ENCODE measurements around the gene PORCN. TPM values are rescaled to one million over a fixed set of nuclear protein-coding genes. Genes with fewer than 3 reads are reported as not detected.

PORCN gene
- total and polyA plus RNA-seq, 7 donors: 4.8 to 12.2 (median 8.6) TPM

GRCh38 chrX:48476919-48477318 lies 31.9 kb upstream of the PORCN start:
- intact Hi-C loops (cut with DNase I): loop anchor here in 1 of 2 donors (10.0 kb wide), 1 partner anchor 402 kb away; the partner anchor contains the start of gene ZNF630
- no peaks in the 10 kb centered on the region for H3K27me3 ChIP-seq (ENCODE audit: insufficient read depth in 3 of 3, low read length in 2 of 3)
- ATAC-seq (no peak), DNase-seq (no peak)
- H3K27ac ChIP-seq: peak overlapping the region; percentile 72
- no peaks in the 10 kb centered on the region for H3K4me1 ChIP-seq
- peaks cover 0 to 9% of the 10 kb centered on the region in 2 donors for H3K36me3 ChIP-seq (ENCODE audit: insufficient read depth in 1 of 2, low read depth in 1 of 2)
- WGBS, 3 donors: 61 to 83% (median 68%) methylated on average over 4 of the region's 4 CpGs
- H3K4me3 ChIP-seq: peak overlapping the region; percentile 70
- H3K9me3 ChIP-seq: no peaks in the 10 kb centered on the region
- TF ChIP-seq CTCF (IDR thresholded peaks at IDR 0.05): no peak

DNA sequence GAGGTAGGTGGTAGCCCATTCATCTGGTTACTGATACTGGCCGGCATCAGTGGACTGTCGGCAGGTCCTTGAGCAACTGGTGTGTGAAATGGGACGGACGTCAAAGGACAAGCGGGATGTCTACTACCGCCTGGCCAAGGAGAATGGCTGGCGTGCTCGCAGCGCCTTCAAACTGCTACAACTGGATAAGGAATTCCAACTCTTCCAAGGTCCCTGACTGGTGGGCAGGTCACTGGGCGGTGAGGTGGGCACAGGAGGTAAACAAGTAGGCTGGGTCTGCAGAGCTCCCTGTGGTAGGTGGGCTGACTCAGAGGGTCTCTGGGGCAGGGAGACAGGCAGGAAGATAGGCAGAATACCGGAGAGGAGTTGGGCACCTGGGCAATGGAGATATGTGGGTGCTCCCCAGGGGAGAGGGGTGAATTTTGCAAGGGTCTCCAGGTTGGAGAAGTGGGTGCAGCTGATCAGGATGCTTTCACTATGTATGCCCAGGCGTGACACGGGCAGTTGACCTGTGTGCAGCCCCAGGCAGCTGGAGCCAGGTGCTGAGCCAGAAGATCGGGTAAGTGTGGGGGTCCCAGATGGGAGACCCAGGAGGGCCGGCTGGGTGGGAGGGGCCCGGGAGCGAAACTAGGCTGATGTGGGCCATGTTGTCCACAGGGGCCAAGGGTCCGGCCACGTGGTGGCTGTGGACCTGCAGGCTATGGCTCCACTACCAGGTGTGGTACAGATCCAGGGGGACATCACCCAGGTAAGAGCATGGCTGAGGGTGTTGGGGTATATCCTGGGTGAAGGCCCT lies 30.6 kb upstream of the PORCN start:
- no peak for TF ChIP-seq CTCF (IDR thresholded peaks at IDR 0.05)
- H3K4me1 ChIP-seq: no peaks in the 10 kb centered on the region
- 90 to 95% (median 92%) methylated on average over 16 to 19 of the region's 19 CpGs for WGBS, 3 donors
- peaks cover 0 to 21% of the 10 kb centered on the region in 2 donors for H3K36me3 ChIP-seq (ENCODE audit: insufficient read depth in 1 of 2, low read depth in 1 of 2)
- no peak for ATAC-seq
- intact Hi-C loops (cut with DNase I): loop anchor here in 1 of 2 donors (10.0 kb wide), 1 partner anchor 403 kb away; the partner anchor contains the start of gene ZNF630
- H3K27me3 ChIP-seq (ENCODE audit: insufficient read depth in 3 of 3, low read length in 2 of 3): no peaks in the 10 kb centered on the region
- H3K9me3 ChIP-seq: no peaks in the 10 kb centered on the region
- H3K4me3 ChIP-seq: no peak overlapping the region
- no peak overlapping the region for H3K27ac ChIP-seq
- no peak for DNase-seq

DNA sequence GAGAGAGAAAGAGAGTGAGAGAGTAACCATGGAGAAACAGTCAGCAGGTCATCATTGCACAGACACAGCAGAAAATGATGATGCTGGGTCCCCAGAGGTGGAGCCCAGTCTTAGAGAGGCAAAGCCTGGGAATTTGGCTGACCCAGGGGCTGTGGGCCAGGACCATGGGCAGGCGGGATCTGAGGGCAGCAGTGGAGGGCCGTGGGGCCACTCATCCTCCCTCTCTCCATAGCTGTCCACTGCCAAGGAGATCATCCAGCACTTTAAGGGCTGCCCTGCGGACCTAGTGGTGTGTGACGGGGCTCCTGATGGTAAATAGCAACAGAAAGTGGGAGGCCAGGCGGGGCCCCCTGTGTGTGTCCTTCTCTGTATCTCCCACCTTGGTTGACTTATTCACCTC lies 30.0 kb upstream of the PORCN start:
- TF ChIP-seq CTCF (IDR thresholded peaks at IDR 0.05): no peak
- Histone ChIP-seq H3K4me3 (no peak overlapping the region), H3K4me1 (no peaks in the 10 kb centered on the region), H3K27me3 (ENCODE audit: insufficient read depth in 3 of 3, low read length in 2 of 3) (no peaks in the 10 kb centered on the region), H3K36me3 (ENCODE audit: insufficient read depth in 1 of 2, low read depth in 1 of 2) (peaks cover 0 to 28% of the 10 kb centered on the region in 2 donors), H3K9me3 (no peaks in the 10 kb centered on the region), H3K27ac (no peak overlapping the region)
- intact Hi-C loops (cut with DNase I): loop anchor here in 1 of 2 donors (10.0 kb wide), 1 partner anchor 404 kb away; the partner anchor contains the start of gene ZNF630
- 69 to 83% (median 83%) methylated on average over 4 to 5 of the region's 5 CpGs for WGBS, 3 donors
- no peak for ATAC-seq
- DNase-seq: no peak

DNA sequence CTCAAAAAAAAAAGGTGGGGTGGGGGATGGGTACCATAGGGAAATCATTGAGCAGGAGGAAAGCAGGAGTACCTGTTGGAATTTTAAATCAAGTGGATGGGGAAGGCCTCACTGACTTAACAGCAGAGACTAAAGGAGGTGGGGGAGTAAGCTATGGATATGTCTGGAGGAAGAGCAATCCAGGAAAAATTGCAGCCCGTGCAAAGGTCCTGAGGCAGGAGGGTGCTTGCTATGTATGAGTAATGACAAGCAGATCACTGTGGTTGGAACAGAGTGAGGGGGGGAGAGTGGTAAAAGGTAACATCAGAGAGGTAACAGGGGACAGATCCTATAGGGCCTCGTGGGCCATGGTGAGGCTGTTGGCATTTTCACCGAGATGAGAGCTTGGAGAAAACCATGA lies 28.6 kb upstream of the PORCN start:
- intact Hi-C loops (cut with DNase I): no loop called here
- WGBS, 3 donors: 66 to 98% (median 96%) methylated on average over 3 of the region's 3 CpGs

More for the DNA sequence above, 28.6 kb upstream of the PORCN start:
- DNase-seq (no peak), ATAC-seq (no peak)
- H3K9me3 ChIP-seq: no peaks in the 10 kb centered on the region
- H3K4me1 ChIP-seq: no peaks in the 10 kb centered on the region
- peaks cover 0 to 36% of the 10 kb centered on the region in 2 donors for H3K36me3 ChIP-seq (ENCODE audit: insufficient read depth in 1 of 2, low read depth in 1 of 2)
- no peaks in the 10 kb centered on the region for H3K27me3 ChIP-seq (ENCODE audit: insufficient read depth in 3 of 3, low read length in 2 of 3)
- H3K27ac ChIP-seq: no peak overlapping the region
- no peak for TF ChIP-seq CTCF (IDR thresholded peaks at IDR 0.05)
- H3K4me3 ChIP-seq: no peak overlapping the region

Measured in psoas muscle (tissue), 8 donors.